K562 (cell line): Measurements from ENCODE around the gene SFXN3. TPM values are rescaled to one million over a fixed set of nuclear protein-coding genes. Genes with fewer than 3 reads are reported as not detected.

Source experiments
- ATF4 ChIP-seq: fragments of 450-650 bp; formaldehyde crosslinking; IDR thresholded peaks from 2 replicates; pipeline ENCODE4 v1.4.0; 2022; ENCODE audit warnings: mild to moderate bottlenecking, moderate library complexity
- CHD1 ChIP-seq: fragments of 200-600 bp; sonication (generic); IDR thresholded peaks from one replicate; pipeline ENCODE4 v1.6.1; 2012; ENCODE audit warnings: mild to moderate bottlenecking, moderate library complexity, low read length, inconsistent platforms
- OTX1 ChIP-seq: fragments of 450-650 bp; formaldehyde crosslinking; IDR thresholded peaks from 2 replicates; pipeline ENCODE4 v1.4.0; 2022; ENCODE audit warnings: mild to moderate bottlenecking
- PPARD ChIP-seq: fragments of 250-450 bp; sonication (Bioruptor Pico); IDR thresholded peaks from 2 replicates; pipeline ENCODE4 v1.8.0; 2022; ENCODE audit warnings: inconsistent platforms, mild to moderate bottlenecking, moderate library complexity
- REST ChIP-seq, 2 experiments: fragments of 450-650 bp; formaldehyde crosslinking in 1 of 2; IDR thresholded peaks; 2 replicates each; pipeline versions ENCODE4 v1.4.0 to v1.6.1; 2014 to 2020; ENCODE audit warnings: mild to moderate bottlenecking in 2 of 2, borderline replicate concordance in 1 of 2, low read depth in 1 of 2
- TAF7 ChIP-seq: fragments of 450-650 bp; IDR thresholded peaks from 2 replicates; pipeline ENCODE4 v1.6.1; 2016; ENCODE audit warnings: missing genetic modification characterization, missing compliant biosample characterization
- ZNF140 ChIP-seq: fragments of 250-450 bp; sonication (Bioruptor Pico); IDR thresholded peaks from 2 replicates; pipeline ENCODE4 v1.8.0; 2021; ENCODE audit warnings: moderate library complexity, mild to moderate bottlenecking, inconsistent platforms
- ZNF655 ChIP-seq: fragments of 250-450 bp; sonication (Bioruptor Pico); IDR thresholded peaks from 2 replicates; pipeline ENCODE4 v1.5.0; 2021
- polyA plus RNA-seq, 8 experiments: library from polyadenylated mRNA; depleted of rRNA in 4 of 8; stranded (reverse) in 5 of 8; unstranded in 3 of 8; fragments of >200 nt; fragmentation: Nextera tagmentation in 2 of 8; fragmentation: Illumina TruSeq in 1 of 8; extraction: Ambion mirVana in 2 of 8; extraction: Trizol in 1 of 8; gene quantifications; 2 replicates each; pipeline versions ENCODE4 v1.2.1 to v1.2.3, GENCODE V29; 2011 to 2014; ENCODE audit warnings: inconsistent platforms in 1 of 8, missing spikeins in 1 of 8
- total RNA-seq, 7 experiments: library from RNA; depleted of rRNA in 6 of 7; stranded (reverse); fragments of >200 nt in 6 of 7; fragmentation: Illumina TruSeq in 2 of 7; extraction: Trizol in 2 of 7; gene quantifications; 2 replicates each; pipeline versions ENCODE4 v1.2.1 to v1.2.3, GENCODE V29; 2011 to 2021; ENCODE audit warnings: low replicate concordance in 1 of 7

The SFXN3 gene
- total and polyA plus RNA-seq, 9 of the 15 experiments (the other 6 are each of a cell fraction or from before 2014, with no cell fraction given), result 0.24 to 4.6 (median 0.86) TPM

- no peak for TF ChIP-seq CHD1
- TF ChIP-seq REST (IDR thresholded peaks at IDR 0.05; ENCODE audit: borderline replicate concordance), result peak; percentile 37; the same call in 1 of the 2 replicates
- TF ChIP-seq REST (CRISPR knock-in tag; IDR thresholded peaks at IDR 0.05; ENCODE audit: low read depth), result no peak
- no peak for TF ChIP-seq ZNF655 (CRISPR knock-in tag)
- no peak for TF ChIP-seq ATF4
- no peak for TF ChIP-seq ZNF140
- TF ChIP-seq PPARD, result no peak
- TF ChIP-seq OTX1 (CRISPR knock-in tag), result no peak
- TF ChIP-seq TAF7, result no peak
These were observed 12.2 kb upstream of the SFXN3 start (continued) for GRCh38 chr10:101018600-101019439.
